GM19455 (cell line): ENCODE results near the gene CENPL.
"Not testable (repeated sequence)": the region's sequence is repeated elsewhere in the genome, so short reads cannot be mapped to it uniquely, and the experiment has no call there.

Experiments
- ATAC-seq: cut with Tn5 transposase; IDR thresholded peaks from one replicate; pipeline ENCODE4 v1.9.1; 2021; ENCODE audit not compliant: unreplicated experiment

Gene CENPL

GRCh38 chr1:173857363-173857917 lies 32.8 kb upstream of the CENPL start:
- ATAC-seq: no peak

- ATAC-seq: no peak
These were observed 32.2 kb upstream of the CENPL start for GRCh38 chr1:173856903-173857302.

GRCh38 chr1:173856014-173856413 lies 31.3 kb upstream of the CENPL start:
- no peak for ATAC-seq

- ATAC-seq: no peak
These were observed 28.4 kb upstream of the CENPL start for GRCh38 chr1:173853074-173853473.

- ATAC-seq: no peak
These were observed 27.4 kb upstream of the CENPL start for GRCh38 chr1:173852105-173852504.

- no peak for ATAC-seq
These were observed 8.1 kb upstream of the CENPL start for GRCh38 chr1:173832748-173833147.

GRCh38 chr1:173827611-173828010 lies 2.9 kb upstream of the CENPL start:
- ATAC-seq: no peak

GRCh38 chr1:173823781-173824314 lies 835 bp downstream of the CENPL start:
- ATAC-seq: peak; percentile 46

GRCh38 chr1:173821680-173822079 lies 3.0 kb downstream of the CENPL start:
- ATAC-seq: no peak

GRCh38 chr1:173818459-173818858 lies 6.2 kb downstream of the CENPL start:
- no peak for ATAC-seq

GRCh38 chr1:173813654-173814053 lies 11.0 kb downstream of the CENPL start:
- ATAC-seq: not testable (repeated sequence)

- no peak for ATAC-seq
These were observed 21.7 kb downstream of the CENPL start for GRCh38 chr1:173802961-173803360.

- not testable (repeated sequence) for ATAC-seq
These were observed 24.7 kb downstream of the CENPL start for GRCh38 chr1:173799995-173800394.

- no peak for ATAC-seq
These were observed 26.6 kb downstream of the CENPL start for GRCh38 chr1:173798078-173798477.

GRCh38 chr1:173789841-173790240 lies 34.8 kb downstream of the CENPL start:
- ATAC-seq: no peak

- no peak for ATAC-seq
These were observed 39.7 kb downstream of the CENPL start for GRCh38 chr1:173784997-173785396.

GRCh38 chr1:173779936-173780335 lies 44.7 kb downstream of the CENPL start:
- ATAC-seq: no peak

- no peak for ATAC-seq
These were observed 49.0 kb downstream of the CENPL start for GRCh38 chr1:173775578-173776226.

- no peak for ATAC-seq
These were observed 53.1 kb downstream of the CENPL start for GRCh38 chr1:173771560-173771959.

GRCh38 chr1:173770330-173770729 lies 54.4 kb downstream of the CENPL start:
- ATAC-seq: not testable (repeated sequence)

- no peak for ATAC-seq
These were observed 55.9 kb downstream of the CENPL start for GRCh38 chr1:173768827-173769226.

- ATAC-seq: no peak
These were observed 56.5 kb downstream of the CENPL start for GRCh38 chr1:173768206-173768605.

- not testable (repeated sequence) for ATAC-seq
These were observed 60.4 kb downstream of the CENPL start for GRCh38 chr1:173764331-173764730.
